Activated CD4-positive, alpha-beta T cell treated with anti-CD3 and anti-CD28 coated beads, Interleukin-2, amount 50 U/mL, for 1 hour (primary cell): ENCODE measurements around the gene MYADM.

ENCODE experiments used
- DNase-seq: peaks from one replicate; pipeline ENCODE4 v3.0.0-alpha.2; 2020

The MYADM gene

DNA sequence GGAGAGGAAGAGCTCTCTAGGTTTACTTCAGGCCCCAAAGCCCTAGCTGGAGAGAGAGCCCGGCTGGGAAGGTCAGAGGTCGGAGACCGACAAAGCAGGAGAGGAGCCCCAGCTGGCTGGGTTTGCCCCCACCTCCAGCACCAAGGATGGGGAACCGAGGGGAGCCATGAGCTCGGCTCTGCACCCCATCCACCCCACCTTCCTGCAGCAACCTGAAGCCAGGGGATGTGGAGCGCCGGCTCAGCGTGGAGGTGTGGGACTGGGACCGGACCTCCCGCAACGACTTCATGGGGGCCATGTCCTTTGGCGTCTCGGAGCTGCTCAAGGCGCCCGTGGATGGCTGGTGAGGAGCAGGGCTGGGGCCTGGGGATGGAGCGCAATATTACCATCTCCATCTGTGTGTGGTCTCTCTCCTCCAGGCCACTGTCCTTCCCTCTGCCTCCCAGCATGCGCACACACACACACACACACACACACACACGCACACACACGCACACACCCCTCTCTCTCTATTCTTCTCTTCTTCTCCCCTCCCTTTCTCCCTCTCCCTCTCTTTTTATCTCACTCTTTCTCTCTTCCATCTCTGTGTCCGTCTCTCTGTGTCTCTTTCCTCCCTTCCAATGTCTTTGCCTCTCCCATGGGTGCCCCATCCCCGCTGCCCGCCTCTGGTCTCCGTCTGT is 24.8 kb downstream of the MYADM start:
- DNase-seq = no peak

DNA sequence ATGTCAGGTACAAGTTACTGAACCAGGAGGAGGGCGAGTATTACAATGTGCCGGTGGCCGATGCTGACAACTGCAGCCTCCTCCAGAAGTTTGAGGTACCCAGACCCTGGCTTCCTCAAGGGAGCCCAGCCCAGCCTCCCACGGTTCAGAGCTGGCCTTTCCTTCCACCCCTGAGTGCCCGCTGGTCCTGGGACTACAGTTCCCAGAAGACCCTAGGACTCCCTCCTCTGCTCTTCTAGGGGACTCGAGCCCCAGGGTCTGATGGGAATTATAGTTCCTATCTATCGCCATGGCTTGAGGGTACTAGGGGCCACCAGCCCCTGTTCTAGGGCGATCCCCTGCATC is 25.3 kb downstream of the MYADM start:
- no peak for DNase-seq

DNA sequence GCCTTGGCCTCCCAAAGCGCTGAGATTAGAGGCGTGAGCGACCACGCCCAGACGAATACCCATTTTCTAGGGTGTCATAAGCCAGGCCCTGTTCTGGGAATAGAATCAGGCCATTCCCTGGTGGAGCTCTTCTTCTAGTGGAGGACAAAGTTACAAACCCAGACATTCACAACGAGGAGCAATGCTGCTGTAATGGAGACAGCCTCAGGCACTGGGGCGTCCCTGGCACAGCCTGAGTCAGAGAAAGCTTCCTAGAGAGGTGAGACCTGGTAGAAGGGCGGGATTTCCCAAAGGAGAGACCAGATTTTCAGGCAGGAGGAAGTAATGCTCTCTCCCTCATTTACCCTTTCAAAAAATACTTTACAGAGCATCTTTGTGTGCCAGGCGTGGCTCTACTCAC is 27.0 kb downstream of the MYADM start:
- no peak for DNase-seq

DNA sequence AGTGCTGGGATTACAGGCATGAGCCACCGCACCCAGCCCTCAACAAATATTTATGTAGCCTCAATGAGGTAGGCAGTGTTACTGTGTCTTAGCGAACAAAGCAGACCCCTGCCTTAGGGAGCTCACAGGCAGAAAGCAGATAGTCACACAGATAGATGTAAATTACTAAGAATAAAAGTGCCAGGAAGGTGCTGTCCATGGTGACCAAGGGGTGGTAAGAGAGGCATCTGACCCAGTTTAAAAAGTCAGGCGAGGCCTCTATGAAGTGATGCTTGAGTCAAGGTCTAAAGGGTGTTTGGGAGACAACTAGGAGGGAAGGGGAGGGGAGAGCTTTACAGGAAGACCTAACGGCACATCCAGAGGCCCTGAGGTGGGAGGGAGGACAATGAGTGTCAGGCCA is 29.0 kb downstream of the MYADM start:
- DNase-seq = no peak

DNA sequence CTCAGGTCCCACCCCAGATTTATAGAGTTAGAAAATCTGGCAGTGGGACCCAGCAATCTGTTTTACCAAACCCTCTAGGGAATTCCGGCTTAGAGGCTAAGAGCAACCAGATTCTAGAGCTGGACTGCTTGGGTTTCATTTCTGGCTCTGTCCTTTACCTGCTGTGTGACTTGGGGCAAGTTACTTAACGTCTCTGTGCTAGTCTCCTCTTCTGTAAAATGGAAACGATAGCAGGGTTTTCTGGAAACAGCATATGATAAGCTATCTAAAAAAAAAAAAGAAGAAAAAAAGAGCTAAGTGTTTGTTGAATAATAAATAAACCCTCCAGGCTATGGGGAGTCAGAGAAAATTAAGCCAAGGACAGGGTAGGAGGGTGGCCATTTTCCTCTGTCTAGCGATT is 29.8 kb downstream of the MYADM start:
- DNase-seq = no peak

- DNase-seq = no peak
Observed at GRCh38 chr19:53898166-53898565, 30.5 kb downstream of the MYADM start.

DNA sequence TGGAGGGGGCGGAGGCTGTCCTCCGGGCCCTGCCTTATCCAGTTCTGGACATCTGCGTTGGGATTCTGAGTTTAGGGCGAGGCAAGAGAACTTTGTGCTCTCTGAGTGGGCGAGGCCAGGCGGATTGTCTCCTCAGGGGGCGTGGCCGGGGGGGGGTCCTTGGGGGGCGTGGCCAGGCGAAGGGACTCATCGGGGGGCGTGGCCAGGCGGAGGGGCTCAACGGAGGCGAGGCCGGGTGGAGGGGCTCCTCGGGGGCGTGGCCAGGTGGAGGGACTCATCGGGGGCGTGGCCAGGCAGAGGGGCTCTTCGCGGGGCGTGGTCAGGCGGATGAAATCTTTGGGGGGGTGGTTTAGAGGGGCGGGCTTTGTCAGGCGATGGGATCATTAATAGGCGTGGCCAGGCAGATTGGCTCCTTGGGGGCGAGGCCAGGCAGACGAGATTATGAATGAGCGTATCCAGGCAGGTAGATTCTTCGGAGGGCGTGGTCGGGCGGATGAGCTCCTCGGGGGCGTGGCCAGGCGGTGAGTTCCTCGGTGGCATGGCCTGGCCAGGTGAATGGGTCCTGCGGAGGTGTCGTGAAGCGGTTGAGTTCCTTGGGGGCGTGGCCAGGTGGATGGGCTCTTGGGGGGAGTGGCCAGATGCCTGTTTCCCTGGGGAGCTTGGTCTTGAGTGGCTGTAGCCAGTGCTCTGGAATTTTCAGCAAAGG is 31.1 kb downstream of the MYADM start:
- no peak for DNase-seq

GRCh38 chr19:53900191-53900860 is 32.6 kb downstream of the MYADM start:
- DNase-seq = no peak

DNA sequence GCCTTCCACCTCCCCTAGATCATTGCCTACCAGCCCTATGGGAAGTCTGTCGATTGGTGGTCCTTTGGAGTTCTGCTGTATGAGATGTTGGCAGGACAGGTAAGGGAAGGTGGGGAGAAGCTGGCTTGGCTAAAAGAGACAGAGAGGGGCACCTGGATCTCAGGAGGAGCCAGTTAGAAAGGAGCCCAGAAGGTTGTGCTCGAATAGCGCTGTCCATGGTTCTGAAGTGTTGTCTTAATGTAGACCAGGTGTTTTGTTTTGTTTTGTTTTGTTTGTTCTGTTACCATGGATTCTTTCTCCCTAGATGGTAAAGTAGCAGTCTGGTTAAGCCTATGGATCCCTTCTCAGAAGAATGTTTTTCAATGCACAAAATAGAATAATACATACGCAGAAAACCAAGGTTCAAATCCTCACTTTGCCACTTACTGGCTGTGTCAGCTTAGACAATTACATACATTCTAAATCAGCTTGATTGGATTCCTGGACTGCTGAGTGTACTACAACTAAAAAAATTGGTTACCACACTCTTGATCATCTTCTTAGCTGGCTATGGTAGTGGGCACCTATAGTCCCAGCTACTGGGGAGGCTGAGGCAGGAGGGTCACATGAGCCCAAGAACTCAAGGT is 35.5 kb downstream of the MYADM start:
- DNase-seq = peak; percentile 30

DNA sequence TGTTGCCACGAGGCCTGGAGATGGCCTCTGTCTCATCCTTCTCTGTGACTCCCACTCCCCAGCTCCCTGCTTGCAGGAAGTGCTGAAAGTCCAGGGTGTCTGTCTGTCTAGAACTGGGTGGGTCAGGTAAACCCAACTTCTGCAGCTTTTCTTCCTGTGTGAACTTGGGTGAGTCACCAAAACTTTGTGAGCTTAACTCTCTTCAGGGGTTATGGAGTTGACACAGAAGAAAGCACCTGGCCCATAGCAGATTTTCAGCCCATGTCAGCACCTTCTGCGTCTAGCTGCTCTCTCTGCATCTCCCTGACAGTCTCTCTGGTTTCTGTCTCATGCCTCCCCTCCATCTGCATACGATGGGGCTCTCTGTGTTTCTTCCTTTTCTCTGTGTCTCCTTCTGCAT is 37.2 kb downstream of the MYADM start:
- DNase-seq = no peak

DNA sequence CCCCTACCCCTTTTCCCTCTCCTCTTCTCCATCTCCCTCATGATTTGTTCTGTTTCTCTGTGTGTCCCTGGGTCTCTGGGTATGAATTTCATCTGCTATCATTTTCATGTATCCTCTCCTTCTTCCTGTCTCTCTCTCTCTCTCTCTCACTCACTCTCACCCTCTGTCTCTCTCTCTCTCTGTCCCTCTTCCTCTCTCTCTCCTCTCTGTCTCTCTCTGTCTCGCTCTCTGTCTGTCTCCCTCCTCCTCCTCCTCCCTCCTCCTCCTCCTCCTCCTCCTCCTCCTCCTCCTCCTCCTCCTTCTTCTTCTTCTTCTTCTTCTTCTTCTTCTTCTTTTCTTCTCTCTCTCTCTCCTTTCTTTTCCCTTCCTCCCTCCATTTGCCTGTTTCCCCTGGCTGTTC is 38.1 kb downstream of the MYADM start:
- DNase-seq = no peak

DNA sequence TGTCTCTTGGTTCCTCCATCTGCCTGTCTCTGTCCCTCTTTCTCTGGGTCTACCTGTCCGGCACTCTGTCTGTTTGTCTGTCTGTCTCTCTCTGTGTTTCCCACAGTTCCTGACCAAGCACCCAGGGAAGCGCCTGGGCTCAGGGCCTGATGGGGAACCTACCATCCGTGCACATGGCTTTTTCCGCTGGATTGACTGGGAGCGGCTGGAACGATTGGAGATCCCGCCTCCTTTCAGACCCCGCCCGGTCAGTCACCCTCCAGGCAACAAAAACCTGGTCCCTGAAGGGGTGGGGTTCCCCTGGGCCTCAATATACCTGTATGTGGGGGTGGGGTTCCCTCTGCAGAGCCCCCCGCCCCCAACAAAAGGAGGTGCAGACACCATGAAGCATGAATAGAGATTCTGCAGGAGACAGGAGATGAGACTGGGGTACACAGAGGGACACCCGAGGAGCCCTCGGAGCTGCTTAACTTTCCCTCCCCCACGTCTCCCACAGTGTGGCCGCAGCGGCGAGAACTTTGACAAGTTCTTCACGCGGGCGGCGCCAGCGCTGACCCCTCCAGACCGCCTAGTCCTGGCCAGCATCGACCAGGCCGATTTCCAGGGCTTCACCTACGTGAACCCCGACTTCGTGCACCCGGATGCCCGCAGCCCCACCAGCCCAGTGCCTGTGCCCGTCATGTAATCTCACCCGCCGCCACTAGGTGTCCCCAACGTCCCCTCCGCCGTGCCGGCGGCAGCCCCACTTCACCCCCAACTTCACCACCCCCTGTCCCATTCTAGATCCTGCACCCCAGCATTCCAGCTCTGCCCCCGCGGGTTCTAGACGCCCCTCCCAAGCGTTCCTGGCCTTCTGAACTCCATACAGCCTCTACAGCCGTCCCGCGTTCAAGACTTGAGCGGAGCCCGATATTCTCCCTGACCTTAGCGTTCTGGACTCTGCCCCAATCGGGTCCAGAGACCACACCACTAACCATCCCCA is 38.8 kb downstream of the MYADM start:
- DNase-seq = peak; percentile 71

GRCh38 chr19:53907193-53907581 is 39.5 kb downstream of the MYADM start:
- DNase-seq = no peak

DNA sequence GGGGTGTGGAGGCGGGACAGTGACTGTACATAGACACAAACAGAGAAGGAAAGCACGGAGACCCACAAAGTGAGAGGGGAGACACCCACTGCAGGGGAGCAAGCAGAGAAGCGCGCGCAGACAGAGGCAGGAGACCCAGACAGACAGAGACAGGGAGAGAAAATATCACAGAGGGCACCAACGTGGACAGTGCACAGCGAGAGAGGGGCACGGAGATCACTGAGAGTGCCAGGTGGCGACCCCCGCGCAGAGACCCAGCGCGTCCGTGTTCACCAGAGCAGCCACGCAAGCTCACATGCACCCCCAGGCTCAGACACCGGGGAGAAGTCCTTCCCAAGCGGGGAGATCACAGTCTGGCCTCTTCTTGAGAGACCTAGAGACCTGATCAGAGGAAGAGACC is 40.0 kb downstream of the MYADM start:
- no peak for DNase-seq

- peak; percentile 41 for DNase-seq
Observed at GRCh38 chr19:53908106-53908934, 40.6 kb downstream of the MYADM start.

DNA sequence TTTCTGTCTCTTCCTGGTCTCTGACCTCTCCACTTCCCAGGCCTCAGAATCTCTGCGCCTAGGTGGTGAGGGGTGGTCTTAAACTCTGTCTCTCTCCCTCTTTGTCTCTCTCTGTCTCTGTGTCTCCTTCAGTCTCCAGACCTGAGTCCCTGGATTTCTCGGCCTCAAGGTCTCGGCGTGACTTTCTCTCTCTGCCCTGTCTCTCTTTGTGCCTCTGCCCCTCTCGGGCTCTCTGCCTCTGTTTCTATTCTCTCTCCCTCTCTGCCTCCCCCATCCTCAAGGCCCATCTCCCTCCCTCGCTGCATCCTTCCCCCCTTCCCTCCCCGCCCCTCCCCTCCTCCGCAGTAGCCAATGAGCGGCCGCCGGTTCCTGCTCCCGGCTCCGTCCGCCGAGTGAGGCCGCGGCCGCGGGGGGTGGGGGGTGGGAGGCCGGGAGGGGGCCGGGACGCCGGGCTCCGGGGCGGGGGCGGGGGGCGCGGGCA is 41.3 kb downstream of the MYADM start, which contains the start of gene CACNG7:
CACNG7 (plus strand) TSS at position 344 of the 481 bp plus-strand sequence. CDS start 3,554 bp downstream, outside the sequence.
- no peak for DNase-seq

DNA sequence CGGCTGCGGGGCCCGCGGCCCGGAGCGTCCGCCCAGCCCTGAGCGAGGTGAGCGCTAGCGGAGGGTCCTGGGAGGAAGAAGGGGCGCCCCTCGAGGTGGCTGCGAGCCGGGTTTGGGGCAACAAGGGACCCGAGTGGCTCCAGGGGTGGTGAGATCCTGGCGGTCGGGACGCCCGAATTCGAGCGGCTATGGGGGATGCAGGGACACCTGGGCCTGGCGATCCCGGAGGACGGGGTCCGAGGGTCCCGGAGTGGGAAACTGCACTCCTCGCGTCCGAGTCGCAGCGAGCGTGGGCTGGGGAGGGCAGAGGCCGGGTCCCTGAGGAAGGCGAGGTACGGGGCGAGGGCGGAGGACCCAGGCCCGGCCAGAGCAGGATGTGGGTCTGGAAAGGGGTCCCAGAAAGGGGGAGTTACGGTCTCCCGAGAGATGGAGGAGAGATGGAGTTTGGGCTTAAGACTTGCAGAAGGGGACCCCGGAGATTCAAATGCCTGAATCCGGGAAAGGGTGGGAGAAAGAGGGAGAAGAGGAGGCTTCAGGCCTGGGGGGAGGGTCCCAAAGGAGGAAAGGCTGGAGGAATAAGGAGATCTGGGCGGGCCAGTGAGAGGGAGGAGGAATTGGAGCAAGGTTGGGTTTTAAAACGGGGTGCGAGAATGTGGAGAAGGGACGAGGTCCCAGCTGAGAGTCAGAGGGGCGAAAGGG is 41.9 kb downstream of the MYADM start:
- DNase-seq = no peak

DNA sequence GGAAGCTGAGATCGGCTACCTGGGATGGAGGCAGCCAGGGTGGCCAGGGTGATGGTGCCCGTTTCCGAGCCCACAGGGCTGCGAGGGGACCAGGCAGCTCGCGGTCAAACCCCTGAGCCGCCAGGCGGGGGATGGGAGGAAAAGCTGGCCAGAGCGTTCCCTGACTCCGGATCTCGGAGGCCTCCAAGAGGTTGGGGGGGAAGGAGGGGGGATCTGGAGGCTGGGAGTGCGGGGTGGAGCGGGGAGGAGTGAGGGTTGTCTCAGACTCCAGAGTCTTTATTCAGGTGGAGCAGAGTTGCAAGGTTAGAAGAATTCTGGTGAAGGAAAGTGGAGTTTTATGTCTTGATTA is 42.5 kb downstream of the MYADM start:
- no peak for DNase-seq

GRCh38 chr19:53912653-53913052 is 45.0 kb downstream of the MYADM start:
- no peak for DNase-seq

- no peak for DNase-seq
Observed at GRCh38 chr19:53915000-53915399, 47.3 kb downstream of the MYADM start.

GRCh38 chr19:53916004-53916403 is 48.3 kb downstream of the MYADM start:
- DNase-seq = no peak
